Measurements from ENCODE around the gene ZBTB20.

The ZBTB20 gene

DNA sequence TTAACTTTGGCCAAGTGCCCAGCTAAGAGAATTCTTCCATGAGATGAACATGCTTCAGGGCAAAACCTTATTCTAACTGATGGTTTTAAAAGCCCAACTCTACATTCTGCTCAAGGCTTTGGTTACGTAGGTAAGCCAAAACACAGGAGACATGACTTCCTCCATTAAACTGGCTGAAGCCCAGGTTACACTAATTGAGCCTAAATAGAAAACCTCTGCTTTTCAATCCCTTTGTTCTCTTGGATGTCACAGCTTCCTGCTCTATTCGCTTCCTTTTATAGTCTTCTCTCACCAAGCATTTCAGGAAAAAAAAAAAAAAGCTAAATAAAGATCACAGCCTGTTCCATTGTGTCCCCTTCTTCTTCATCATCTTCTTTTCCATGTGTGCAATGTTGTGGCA is 432.9 kb downstream of the ZBTB20 start:
- Histone ChIP-seq H3K9me3 (ENCODE audit: control insufficient read depth, insufficient read depth, low read length) (no peaks in the 10 kb centered on the region), H3K4me1 (ENCODE audit: insufficient read depth, low read length) (peaks cover 17% of the 10 kb centered on the region; the same call in 1 of the 2 replicates), H3K9ac (ENCODE audit: low read depth, low read length) (no peak overlapping the region), H3K36me3 (ENCODE audit: insufficient read depth, low read length) (no peaks in the 10 kb centered on the region)

GRCh38 chr3:114712728-114713492 is 434.2 kb downstream of the ZBTB20 start:
- no peaks in the 10 kb centered on the region for H3K36me3 ChIP-seq (ENCODE audit: insufficient read depth, low read length)
- H3K9ac ChIP-seq (ENCODE audit: low read depth, low read length), result no peak overlapping the region
- H3K9me3 ChIP-seq (ENCODE audit: control insufficient read depth, insufficient read depth, low read length), result no peaks in the 10 kb centered on the region
- peaks cover 17% of the 10 kb centered on the region; the same call in 1 of the 2 replicates for H3K4me1 ChIP-seq (ENCODE audit: insufficient read depth, low read length)

DNA sequence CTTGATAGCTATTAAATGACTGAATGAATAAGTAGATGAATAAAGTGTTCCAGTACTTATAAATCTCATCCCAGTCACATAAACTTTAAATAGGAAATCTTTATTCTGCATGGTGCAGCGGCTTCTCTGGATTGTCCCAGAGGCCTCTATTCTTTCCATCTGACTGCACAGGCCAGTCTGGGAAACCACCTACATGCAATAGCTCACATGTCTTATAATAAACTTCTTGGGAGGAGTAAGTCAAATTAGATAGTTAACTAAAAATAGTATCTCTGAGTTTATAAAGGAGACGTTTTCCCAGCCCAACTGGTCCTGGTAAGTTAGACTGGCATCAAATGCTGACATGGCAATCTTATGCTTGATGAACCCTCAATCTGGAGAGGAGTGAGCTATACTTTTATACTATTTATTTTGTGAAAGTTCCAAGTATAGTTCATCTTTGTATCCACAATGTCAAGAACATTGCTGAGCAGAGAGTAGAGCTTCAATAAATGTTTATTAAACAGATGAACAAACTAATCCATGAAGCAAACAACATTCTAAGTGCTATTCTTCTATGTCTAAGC is 435.7 kb downstream of the ZBTB20 start:
- H3K4me1 ChIP-seq (ENCODE audit: insufficient read depth, low read length), result peaks cover 32% of the 10 kb centered on the region
- H3K9me3 ChIP-seq (ENCODE audit: control insufficient read depth, insufficient read depth, low read length), result no peaks in the 10 kb centered on the region
- no peak overlapping the region for H3K9ac ChIP-seq (ENCODE audit: low read depth, low read length)
- H3K36me3 ChIP-seq (ENCODE audit: insufficient read depth, low read length), result no peaks in the 10 kb centered on the region

DNA sequence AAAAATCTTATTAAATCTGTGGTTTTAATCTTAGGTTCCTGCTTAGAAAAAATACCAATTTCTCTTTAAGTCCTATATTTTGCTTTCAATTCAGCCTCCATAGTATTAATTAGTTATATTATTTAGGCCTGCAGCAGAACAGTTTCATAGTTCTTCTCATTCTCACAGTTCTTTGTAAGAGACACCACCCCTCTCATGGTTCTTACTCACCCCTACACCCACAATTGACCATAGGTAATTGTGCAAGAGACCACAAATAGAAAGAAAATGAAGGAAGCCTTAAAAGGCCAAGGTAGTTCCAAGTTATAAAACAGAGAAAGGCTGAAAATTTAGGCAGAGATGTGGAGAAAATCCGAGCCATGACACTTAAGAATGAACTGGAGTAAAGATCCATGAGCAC is 438.0 kb downstream of the ZBTB20 start:
- peaks cover 24% of the 10 kb centered on the region for H3K4me1 ChIP-seq (ENCODE audit: insufficient read depth, low read length)
- H3K9me3 ChIP-seq (ENCODE audit: control insufficient read depth, insufficient read depth, low read length), result no peaks in the 10 kb centered on the region
- H3K9ac ChIP-seq (ENCODE audit: low read depth, low read length), result no peak overlapping the region
- no peaks in the 10 kb centered on the region for H3K36me3 ChIP-seq (ENCODE audit: insufficient read depth, low read length)

DNA sequence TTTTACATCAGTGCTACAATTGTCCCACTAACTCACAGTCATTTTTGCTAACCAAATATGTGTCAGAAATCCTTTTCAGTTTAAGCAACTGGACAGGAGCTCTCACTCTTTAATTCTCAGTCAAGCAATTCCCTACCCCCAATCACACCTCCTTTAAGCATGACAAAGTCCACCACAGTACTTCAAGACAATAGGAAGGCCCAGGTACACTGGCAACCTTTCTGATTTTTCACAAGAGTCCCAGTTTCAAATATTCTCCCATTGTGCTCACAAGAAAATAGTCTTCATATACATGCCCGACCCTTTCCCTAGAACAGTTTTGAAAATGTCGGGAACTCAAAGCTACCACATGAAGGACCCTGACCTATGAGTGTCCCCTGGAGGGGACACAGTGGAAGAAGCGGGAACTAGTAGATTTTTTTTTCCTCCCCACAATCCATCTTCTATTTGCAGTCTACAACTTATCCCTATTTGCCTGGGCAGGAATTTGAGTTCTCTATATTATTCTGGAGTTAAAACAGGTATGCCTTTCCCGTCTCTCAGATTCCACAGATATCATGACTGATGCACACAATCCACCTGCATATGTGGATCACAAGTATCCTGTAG is 439.7 kb downstream of the ZBTB20 start:
- peaks cover 26% of the 10 kb centered on the region for H3K4me1 ChIP-seq (ENCODE audit: insufficient read depth, low read length)
- H3K9me3 ChIP-seq (ENCODE audit: control insufficient read depth, insufficient read depth, low read length), result no peaks in the 10 kb centered on the region
- no peak overlapping the region for H3K9ac ChIP-seq (ENCODE audit: low read depth, low read length)
- no peaks in the 10 kb centered on the region for H3K36me3 ChIP-seq (ENCODE audit: insufficient read depth, low read length)

DNA sequence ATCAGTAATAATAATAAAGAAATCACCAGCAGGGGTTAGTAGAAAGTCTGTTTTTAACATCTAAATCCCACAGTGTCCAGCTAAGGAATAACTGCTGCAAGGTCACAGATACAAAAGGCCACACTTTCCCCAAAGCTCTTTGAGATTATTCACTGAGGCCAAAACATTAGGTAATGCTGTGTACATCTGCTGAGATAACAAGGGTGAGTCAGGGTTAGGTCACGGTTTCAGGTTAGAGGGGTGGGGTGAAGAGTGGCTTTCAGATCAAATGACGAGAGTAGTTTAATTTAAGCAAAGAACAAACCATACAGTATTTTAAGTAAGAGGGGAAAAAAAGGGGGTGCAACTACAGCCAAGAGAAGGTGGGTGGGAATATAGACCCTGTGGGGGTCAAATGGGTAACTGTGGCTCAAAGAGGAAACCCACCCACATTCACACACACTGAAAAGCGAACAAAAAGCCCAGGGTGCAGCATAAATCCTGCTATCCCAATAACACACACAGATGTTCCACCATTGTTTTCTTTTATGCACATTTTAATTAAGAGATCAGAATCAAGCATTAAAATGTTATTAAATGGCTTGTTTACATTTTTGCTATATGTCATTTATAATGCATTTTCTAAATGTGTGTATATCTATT is 440.4 kb downstream of the ZBTB20 start:
- peaks cover 26% of the 10 kb centered on the region for H3K4me1 ChIP-seq (ENCODE audit: insufficient read depth, low read length)
- H3K9ac ChIP-seq (ENCODE audit: low read depth, low read length), result no peak overlapping the region
- H3K36me3 ChIP-seq (ENCODE audit: insufficient read depth, low read length), result no peaks in the 10 kb centered on the region

GRCh38 chr3:114700637-114701234 is 446.4 kb downstream of the ZBTB20 start:
- H3K9ac ChIP-seq (ENCODE audit: low read depth, low read length), result no peak overlapping the region

More for the DNA sequence above, 440.4 kb downstream of the ZBTB20 start:
- no peaks in the 10 kb centered on the region for H3K9me3 ChIP-seq (ENCODE audit: control insufficient read depth, insufficient read depth, low read length)

GRCh38 chr3:114698146-114699105 is 448.7 kb downstream of the ZBTB20 start:
- Histone ChIP-seq H3K36me3 (ENCODE audit: insufficient read depth, low read length) (no peaks in the 10 kb centered on the region), H3K4me1 (ENCODE audit: insufficient read depth, low read length) (peaks cover 33% of the 10 kb centered on the region), H3K9me3 (ENCODE audit: control insufficient read depth, insufficient read depth, low read length) (no peaks in the 10 kb centered on the region), H3K9ac (ENCODE audit: low read depth, low read length) (no peak overlapping the region)

More at GRCh38 chr3:114700637-114701234, 446.4 kb downstream of the ZBTB20 start:
- Histone ChIP-seq H3K4me1 (ENCODE audit: insufficient read depth, low read length) (peaks cover 23% of the 10 kb centered on the region; the same call in 1 of the 2 replicates), H3K9me3 (ENCODE audit: control insufficient read depth, insufficient read depth, low read length) (no peaks in the 10 kb centered on the region), H3K36me3 (ENCODE audit: insufficient read depth, low read length) (no peaks in the 10 kb centered on the region)

DNA sequence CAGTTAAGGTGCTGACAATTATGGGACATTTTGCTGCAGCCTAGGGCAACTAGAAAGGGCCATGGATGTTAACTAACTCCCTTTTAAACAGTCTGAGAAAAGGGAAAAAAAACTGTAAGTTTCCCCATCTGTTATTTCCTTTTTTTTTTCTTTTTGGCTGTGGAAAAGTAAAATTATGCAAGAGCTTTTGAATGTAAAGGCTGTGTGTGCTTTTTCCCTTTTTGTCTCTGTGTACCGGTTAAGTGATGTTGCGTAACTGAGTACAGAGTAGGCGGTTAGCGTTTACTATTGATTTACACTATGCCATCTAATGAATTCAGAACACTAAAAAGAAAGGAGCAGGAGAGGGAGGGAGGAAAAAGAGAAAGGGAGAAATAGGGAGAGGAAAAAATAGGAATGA is 449.7 kb downstream of the ZBTB20 start:
- no peak overlapping the region for H3K9ac ChIP-seq (ENCODE audit: low read depth, low read length)
- H3K9me3 ChIP-seq (ENCODE audit: control insufficient read depth, insufficient read depth, low read length), result no peaks in the 10 kb centered on the region
- peaks cover 28% of the 10 kb centered on the region for H3K4me1 ChIP-seq (ENCODE audit: insufficient read depth, low read length)
- no peaks in the 10 kb centered on the region for H3K36me3 ChIP-seq (ENCODE audit: insufficient read depth, low read length)

DNA sequence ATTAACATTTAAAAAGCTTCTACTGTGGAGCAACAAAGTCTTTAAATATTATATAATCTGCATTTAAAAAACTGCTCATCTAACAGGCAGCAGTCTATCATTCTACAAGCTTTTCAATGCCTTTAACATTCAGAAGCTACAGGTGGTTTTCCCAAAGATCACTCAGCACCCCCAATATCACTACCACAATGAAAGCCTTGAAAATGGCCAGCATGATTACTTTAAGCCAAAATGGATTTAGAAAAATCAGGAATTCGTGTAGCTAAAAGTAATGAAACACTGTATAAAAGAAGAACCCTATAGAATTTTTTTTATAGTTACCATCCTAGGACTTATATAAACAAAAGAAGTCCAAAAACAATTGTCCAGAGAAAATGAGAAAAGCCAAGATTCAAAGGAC is 452.8 kb downstream of the ZBTB20 start:
- H3K36me3 ChIP-seq (ENCODE audit: insufficient read depth, low read length), result no peaks in the 10 kb centered on the region
- no peaks in the 10 kb centered on the region for H3K9me3 ChIP-seq (ENCODE audit: control insufficient read depth, insufficient read depth, low read length)
- H3K9ac ChIP-seq (ENCODE audit: low read depth, low read length), result no peak overlapping the region
- H3K4me1 ChIP-seq (ENCODE audit: insufficient read depth, low read length), result peaks cover 21% of the 10 kb centered on the region

GRCh38 chr3:114691871-114692270 is 455.2 kb downstream of the ZBTB20 start:
- peaks cover 20% of the 10 kb centered on the region for H3K4me1 ChIP-seq (ENCODE audit: insufficient read depth, low read length)
- no peaks in the 10 kb centered on the region for H3K36me3 ChIP-seq (ENCODE audit: insufficient read depth, low read length)
- H3K9me3 ChIP-seq (ENCODE audit: control insufficient read depth, insufficient read depth, low read length), result no peaks in the 10 kb centered on the region
- no peak overlapping the region for H3K9ac ChIP-seq (ENCODE audit: low read depth, low read length)

DNA sequence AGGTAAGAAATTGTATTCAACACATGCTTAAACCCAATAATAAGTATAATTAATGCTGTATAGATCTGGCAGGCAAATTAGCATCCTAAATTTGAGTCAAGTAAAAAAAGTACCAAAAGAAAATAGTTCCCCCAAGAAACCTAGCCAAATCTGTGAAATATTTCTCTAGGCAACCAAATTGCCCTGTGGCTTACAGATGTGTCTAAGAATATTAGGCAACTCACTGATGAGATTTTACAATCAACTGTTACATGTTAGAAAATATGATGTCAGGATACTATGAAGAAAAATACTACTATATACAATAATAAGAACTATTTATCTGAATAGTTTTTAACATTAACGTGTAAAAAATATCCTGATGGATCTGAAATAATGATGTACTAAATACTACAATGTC is 456.2 kb downstream of the ZBTB20 start:
- Histone ChIP-seq H3K9ac (ENCODE audit: low read depth, low read length) (no peak overlapping the region), H3K36me3 (ENCODE audit: insufficient read depth, low read length) (no peaks in the 10 kb centered on the region), H3K9me3 (ENCODE audit: control insufficient read depth, insufficient read depth, low read length) (no peaks in the 10 kb centered on the region), H3K4me1 (ENCODE audit: insufficient read depth, low read length) (peaks cover 23% of the 10 kb centered on the region)

- no peak overlapping the region for H3K9ac ChIP-seq (ENCODE audit: low read depth, low read length)
- no peaks in the 10 kb centered on the region for H3K9me3 ChIP-seq (ENCODE audit: control insufficient read depth, insufficient read depth, low read length)
- no peaks in the 10 kb centered on the region for H3K36me3 ChIP-seq (ENCODE audit: insufficient read depth, low read length)
- peaks cover 21% of the 10 kb centered on the region; the same call in 1 of the 2 replicates for H3K4me1 ChIP-seq (ENCODE audit: insufficient read depth, low read length)
Observed at GRCh38 chr3:114687151-114687550, 459.9 kb downstream of the ZBTB20 start.

Measured in ES-I3 (cell line).